Esophagus muscularis mucosa (tissue), 4 donors: ENCODE data around the gene CROT. TPM values are rescaled to one million over a fixed set of nuclear protein-coding genes. Genes with fewer than 3 reads are reported as not detected.

Source experiments
- DNase-seq: peaks from one replicate; pipeline ENCODE4 v3.0.0-alpha.2; 2017; ENCODE audit errors: extremely low spot score
- H3K27ac ChIP-seq, 4 donors: fragments of 200-600 bp; sonication (generic); replicated peaks in 1 of 4; 1 replicate in 3 of 4; 2 replicates in 1 of 4; pipeline ENCODE4 v1.5.1; 2016 to 2019; ENCODE audit warnings: mild to moderate bottlenecking in 1 of 4
- H3K27me3 ChIP-seq, 4 donors: fragments of 200-600 bp; sonication (generic); one replicate each; pipeline versions ENCODE4 v1.5.1 to v1.6.0; 2016 to 2019
- H3K36me3 ChIP-seq, 4 donors: fragments of 200-600 bp; sonication (generic); one replicate each; pipeline ENCODE4 v1.5.1; 2016 to 2019
- H3K4me1 ChIP-seq, 4 donors: fragments of 200-600 bp; sonication (generic); one replicate each; pipeline ENCODE4 v1.5.1; 2016 to 2019
- H3K4me3 ChIP-seq, 4 donors: fragments of 200-600 bp; sonication (generic); 1 replicate in 2 of 4; 2 replicates in 2 of 4; pipeline ENCODE4 v1.5.1; 2016 to 2019; ENCODE audit warnings: mild to moderate bottlenecking in 4 of 4, moderate library complexity in 1 of 4
- H3K9me3 ChIP-seq, 4 donors: fragments of 200-600 bp; sonication (generic); 1 replicate in 3 of 4; 2 replicates in 1 of 4; pipeline ENCODE4 v1.5.1; 2016 to 2019
- EP300 ChIP-seq: sonication (generic); formaldehyde crosslinking; IDR thresholded peaks from one replicate; pipeline ENCODE4 v1.6.1; 2017; ENCODE audit warnings: antibody characterized with exemption
- POLR2A ChIP-seq: fragments of 450-650 bp; IDR thresholded peaks from one replicate; pipeline ENCODE4 v1.6.1; 2017; ENCODE audit warnings: antibody characterized with exemption, moderate library complexity, mild to moderate bottlenecking, low read depth
- POLR2AphosphoS5 ChIP-seq, 2 donors: sonication (generic); formaldehyde crosslinking; IDR thresholded peaks; one replicate each; pipeline ENCODE4 v1.6.1; 2017; ENCODE audit warnings: antibody characterized with exemption in 2 of 2
- WGBS: methylation state at CpG from one replicate; pipeline ENCODE4 v1.1.5; 2018; 5-methylcytosine and 5-hydroxymethylcytosine counted together
- intact Hi-C: fragments of 100-400 bp; cut with DNase I; formaldehyde crosslinking; loops from one replicate; pipeline ENCODE4 v1.15.1; 2023
- total RNA-seq, 4 donors: library from RNA; depleted of rRNA; stranded (reverse); fragments of >200 nt; gene quantifications; one replicate each; pipeline versions ENCODE4 v1.1.0 to v1.2.1, GENCODE V29; 2016
- TF ChIP-seq, protein P1 (sequence below), 3 experiments: fragments of 200-600 bp in 2 of 3; fragments of 450-650 bp in 1 of 3; sonication (generic) in 2 of 3; IDR thresholded peaks; one replicate each; pipeline ENCODE4 v1.5.1; 2017 to 2019; ENCODE audit warnings: antibody characterized with exemption in 3 of 3, mild to moderate bottlenecking in 2 of 3, moderate library complexity in 1 of 3

CROT gene
- 10 to 100 TPM in 1 of 4 donors, 1 to 10 TPM in 3; 9.1 to 10.8 (median 9.6) TPM for total RNA-seq

- TF ChIP-seq EP300: no peak
- peak; percentile 82 to 86 for TF ChIP-seq POLR2AphosphoS5 (IDR thresholded peaks at IDR 0.05)
- TF ChIP-seq, protein P1, sequence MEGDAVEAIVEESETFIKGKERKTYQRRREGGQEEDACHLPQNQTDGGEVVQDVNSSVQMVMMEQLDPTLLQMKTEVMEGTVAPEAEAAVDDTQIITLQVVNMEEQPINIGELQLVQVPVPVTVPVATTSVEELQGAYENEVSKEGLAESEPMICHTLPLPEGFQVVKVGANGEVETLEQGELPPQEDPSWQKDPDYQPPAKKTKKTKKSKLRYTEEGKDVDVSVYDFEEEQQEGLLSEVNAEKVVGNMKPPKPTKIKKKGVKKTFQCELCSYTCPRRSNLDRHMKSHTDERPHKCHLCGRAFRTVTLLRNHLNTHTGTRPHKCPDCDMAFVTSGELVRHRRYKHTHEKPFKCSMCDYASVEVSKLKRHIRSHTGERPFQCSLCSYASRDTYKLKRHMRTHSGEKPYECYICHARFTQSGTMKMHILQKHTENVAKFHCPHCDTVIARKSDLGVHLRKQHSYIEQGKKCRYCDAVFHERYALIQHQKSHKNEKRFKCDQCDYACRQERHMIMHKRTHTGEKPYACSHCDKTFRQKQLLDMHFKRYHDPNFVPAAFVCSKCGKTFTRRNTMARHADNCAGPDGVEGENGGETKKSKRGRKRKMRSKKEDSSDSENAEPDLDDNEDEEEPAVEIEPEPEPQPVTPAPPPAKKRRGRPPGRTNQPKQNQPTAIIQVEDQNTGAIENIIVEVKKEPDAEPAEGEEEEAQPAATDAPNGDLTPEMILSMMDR (IDR thresholded peaks at IDR 0.05): no peak
- TF ChIP-seq POLR2A: no peak
- peaks cover 5 to 33% (median 23%) of the 10 kb centered on the region in 4 donors for H3K36me3 ChIP-seq
- intact Hi-C loops: loop anchor here (10.0 kb wide), 2 partner anchors 121 to 191 kb away; partner anchors contain the start of gene DMTF1
- H3K9me3 ChIP-seq: no peaks in the 10 kb centered on the region
- H3K27me3 ChIP-seq: no peaks in the 10 kb centered on the region
- 2% methylated on average over 9 of the region's 53 CpGs for WGBS
- DNase-seq: peak; percentile 98
- peak within 1 kb of the TSS; percentile 68 to 71 (median 69) for H3K4me3 ChIP-seq
- peaks cover 12 to 33% (median 31%) of the 10 kb centered on the region in 4 donors for H3K4me1 ChIP-seq
- H3K27ac ChIP-seq: peak within 1 kb of the TSS; percentile 85 to 89 (median 86)
Observed at GRCh38 chr7:87345166-87345927, at the start of gene CROT. Gene CROT, plus strand, starts transcription at chr7:87345664. Its CDS starts 3,405 bp downstream, at chr7:87349069.

GRCh38 chr7:87300756-87301155, 44.7 kb upstream of the CROT start:
- TF ChIP-seq, protein P1 (IDR thresholded peaks at IDR 0.05): no peak
- TF ChIP-seq EP300 (no peak), POLR2AphosphoS5 (IDR thresholded peaks at IDR 0.05) (no peak), POLR2A (no peak)
- intact Hi-C loops: no loop called here
- Histone ChIP-seq H3K4me1 (no peaks in the 10 kb centered on the region), H3K27ac (no peak overlapping the region), H3K27me3 (peaks cover 0 to 4% (median 0%) of the 10 kb centered on the region in 4 donors), H3K4me3 (no peak overlapping the region), H3K36me3 (no peaks in the 10 kb centered on the region), H3K9me3 (peaks cover 0 to 16% (median 9%) of the 10 kb centered on the region in 4 donors)
- DNase-seq: no peak

DNA sequence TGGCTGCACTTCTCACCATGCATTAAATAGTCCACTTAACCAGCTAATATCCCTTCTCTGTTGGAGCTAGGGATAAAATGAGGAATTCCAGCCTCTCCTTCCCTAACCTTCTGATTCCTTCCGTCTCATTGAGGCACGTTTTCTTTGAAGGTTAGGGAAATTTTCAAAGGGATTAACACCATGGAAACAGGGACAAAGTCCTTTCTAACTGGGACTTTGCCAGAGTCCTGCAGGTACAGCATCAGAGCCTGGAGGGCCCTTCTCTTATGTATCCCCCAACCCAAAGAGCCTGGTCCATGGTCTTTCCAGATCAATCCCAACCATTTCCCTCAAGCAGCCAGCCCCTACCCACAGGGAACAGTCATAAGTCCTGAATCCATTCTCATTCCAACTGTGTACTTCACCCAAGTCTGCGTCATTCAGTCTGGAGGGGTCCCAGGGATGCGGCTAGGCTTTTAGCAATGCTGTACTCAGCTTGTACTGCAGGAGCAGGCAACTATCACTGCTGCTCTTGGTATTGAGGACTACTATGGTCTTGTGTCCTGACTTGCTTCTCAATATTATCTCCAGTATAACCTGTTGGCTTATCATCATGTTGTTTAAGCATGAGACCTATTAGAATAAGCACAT, 34.6 kb upstream of the CROT start:
- intact Hi-C loops: loop anchor here (5.0 kb wide), 1 partner anchor 576 kb away; no protein-coding TSS in a partner anchor
- Histone ChIP-seq H3K27me3 (no peaks in the 10 kb centered on the region), H3K9me3 (no peaks in the 10 kb centered on the region), H3K36me3 (no peaks in the 10 kb centered on the region), H3K4me1 (no peaks in the 10 kb centered on the region), H3K4me3 (no peak overlapping the region), H3K27ac (no peak overlapping the region)
- no peak for DNase-seq
- 76% methylated on average over 4 of the region's 4 CpGs for WGBS
- TF ChIP-seq POLR2A: no peak
- no peak for TF ChIP-seq EP300
- no peak for TF ChIP-seq POLR2AphosphoS5 (IDR thresholded peaks at IDR 0.05)
- TF ChIP-seq, protein P1 (IDR thresholded peaks at IDR 0.05): no peak

DNA sequence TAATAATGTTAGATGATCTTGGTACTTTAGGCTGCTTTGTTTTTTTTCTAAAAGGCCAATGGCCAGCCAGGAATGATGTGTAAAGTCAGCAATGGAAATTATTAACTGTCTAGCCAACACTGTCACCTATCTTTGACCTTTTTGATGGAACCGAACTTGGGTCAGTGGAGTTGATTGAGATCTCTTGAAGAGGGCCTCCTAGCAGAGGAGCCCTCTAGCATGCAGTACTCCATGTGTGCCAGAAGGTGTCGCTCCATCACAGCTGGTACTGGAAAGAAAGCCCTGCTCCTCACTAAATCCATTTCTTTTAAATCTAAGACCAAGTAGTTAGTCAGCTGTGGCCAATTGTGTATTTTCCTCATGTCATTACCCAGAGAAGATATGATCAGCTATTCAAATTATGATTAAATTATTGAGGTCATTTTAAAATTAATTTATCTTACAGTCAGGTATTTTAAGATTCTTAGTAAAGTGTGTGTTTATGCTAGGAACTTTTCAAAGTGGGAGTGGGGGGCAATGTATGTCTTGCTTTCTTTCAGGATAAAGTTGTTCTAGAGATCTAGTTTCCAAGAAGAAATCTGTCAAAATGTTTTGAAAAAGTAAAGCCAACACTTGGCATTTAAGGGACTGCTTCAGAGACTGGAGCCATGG, 33.1 kb upstream of the CROT start:
- 23% methylated on average over 2 of the region's 2 CpGs for WGBS
- TF ChIP-seq POLR2AphosphoS5 (IDR thresholded peaks at IDR 0.05): no peak
- TF ChIP-seq, protein P1 (IDR thresholded peaks at IDR 0.05): peak; percentile 95 to 98 (median 98)
- DNase-seq: no peak

More for the DNA sequence above, 33.1 kb upstream of the CROT start:
- H3K9me3 ChIP-seq: no peaks in the 10 kb centered on the region
- peaks cover 0 to 6% (median 2%) of the 10 kb centered on the region in 4 donors for H3K4me1 ChIP-seq
- no peak overlapping the region for H3K4me3 ChIP-seq
- intact Hi-C loops: loop anchor here (1.0 to 5.0 kb wide), 2 partner anchors 104 to 575 kb away; no protein-coding TSS in a partner anchor
- H3K36me3 ChIP-seq: no peaks in the 10 kb centered on the region
- no peak overlapping the region for H3K27ac ChIP-seq
- no peaks in the 10 kb centered on the region for H3K27me3 ChIP-seq
